GM12865 (cell line): ENCODE results near the gene DOK7.

ENCODE experiments used
- DNase-seq: peaks from one replicate; pipeline ENCODE4 v3.0.0; 2010; ENCODE audit warnings: low read depth
- H3K4me3 ChIP-seq: 2 replicates; pipeline ENCODE4 v1.5.1; 2011; ENCODE audit warnings: mild to moderate bottlenecking, low read depth, low read length, control low read depth
- CTCF ChIP-seq: IDR thresholded peaks from 2 replicates; pipeline ENCODE4 v1.5.1; 2011; ENCODE audit warnings: low read length, control low read depth, low read depth, inconsistent platforms; ENCODE audit not compliant: insufficient read depth; ENCODE audit errors: missing control alignments

Gene DOK7

GRCh38 chr4:3467601-3468031, 4.5 kb downstream of the DOK7 start:
- H3K4me3 ChIP-seq, result no peak overlapping the region
- DNase-seq, result no peak
- TF ChIP-seq CTCF, result no peak

GRCh38 chr4:3468154-3468553, 5.0 kb downstream of the DOK7 start:
- TF ChIP-seq CTCF, result no peak
- DNase-seq, result no peak
- H3K4me3 ChIP-seq, result no peak overlapping the region

- H3K4me3 ChIP-seq, result no peak overlapping the region
- no peak for TF ChIP-seq CTCF
- no peak for DNase-seq
These were observed 5.7 kb downstream of the DOK7 start for GRCh38 chr4:3468804-3469203.

- H3K4me3 ChIP-seq, result no peak overlapping the region
- TF ChIP-seq CTCF, result no peak
- no peak for DNase-seq
These were observed 6.5 kb downstream of the DOK7 start for GRCh38 chr4:3469386-3470243.

- H3K4me3 ChIP-seq, result no peak overlapping the region
- no peak for TF ChIP-seq CTCF
- no peak for DNase-seq
These were observed 7.4 kb downstream of the DOK7 start for GRCh38 chr4:3470244-3471097.

- TF ChIP-seq CTCF, result no peak
- no peak overlapping the region for H3K4me3 ChIP-seq
- no peak for DNase-seq
These were observed 8.1 kb downstream of the DOK7 start for GRCh38 chr4:3471098-3471760.
